Sigmoid colon (tissue), 7 donors: ENCODE measurements around the gene RASEF. TPM values are rescaled to one million over a fixed set of nuclear protein-coding genes. Genes with fewer than 3 reads are reported as not detected.
"Not testable (repeated sequence)": the region's sequence is repeated elsewhere in the genome, so short reads cannot be mapped to it uniquely, and the experiment has no call there.

ENCODE experiments used
- DNase-seq: peaks from one replicate; pipeline ENCODE4 v3.0.0-alpha.2; 2019
- H3K27ac ChIP-seq, 4 donors: fragments of 200-600 bp; sonication (generic); one replicate each; pipeline ENCODE4 v1.5.1; 2016 to 2019; ENCODE audit warnings: mild to moderate bottlenecking in 1 of 4
- H3K27me3 ChIP-seq, 3 donors: fragments of 200-600 bp; sonication (generic); one replicate each; pipeline ENCODE4 v1.5.1; 2019; ENCODE audit warnings: mild to moderate bottlenecking in 1 of 3
- H3K36me3 ChIP-seq, 4 donors: fragments of 200-600 bp; sonication (generic); one replicate each; pipeline ENCODE4 v1.5.1; 2016 to 2019
- H3K4me1 ChIP-seq, 4 donors: fragments of 200-600 bp; sonication (generic); one replicate each; pipeline ENCODE4 v1.5.1; 2017 to 2019
- H3K4me3 ChIP-seq, 4 donors: fragments of 200-600 bp; sonication (generic); one replicate each; pipeline ENCODE4 v1.5.1; 2017 to 2019; ENCODE audit warnings: mild to moderate bottlenecking in 2 of 4, moderate library complexity in 1 of 4
- H3K9me3 ChIP-seq, 4 donors: fragments of 200-600 bp in 3 of 4; sonication (generic) in 3 of 4; one replicate each; pipeline versions ENCODE4 v1.5.1 to v1.6.1; 2013 to 2019
- CTCF ChIP-seq, 4 experiments: fragments of 450-650 bp in 3 of 4; fragments of 200-600 bp in 1 of 4; IDR thresholded peaks; one replicate each; pipeline ENCODE4 v1.5.1; 2016 to 2019; ENCODE audit warnings: antibody characterized with exemption in 4 of 4, mild to moderate bottlenecking in 3 of 4, moderate library complexity in 2 of 4
- EP300 ChIP-seq, 4 donors: sonication (generic); formaldehyde crosslinking; IDR thresholded peaks; one replicate each; pipeline ENCODE4 v1.6.1; 2017; ENCODE audit warnings: antibody characterized with exemption in 4 of 4
- POLR2A ChIP-seq, 2 donors: fragments of 450-650 bp; IDR thresholded peaks; one replicate each; pipeline ENCODE4 v1.6.1; 2016; ENCODE audit warnings: antibody characterized with exemption in 2 of 2, mild to moderate bottlenecking in 2 of 2, moderate library complexity in 2 of 2
- POLR2AphosphoS5 ChIP-seq, 4 donors: sonication (generic); formaldehyde crosslinking; IDR thresholded peaks; one replicate each; pipeline ENCODE4 v1.6.1; 2017; ENCODE audit warnings: antibody characterized with exemption in 4 of 4
- WGBS, 2 donors: extraction: QIAGEN DNeasy Blood & Tissue Kit; methylation state at CpG; one replicate each; pipeline ENCODE4 v1.1.7; 2013; 5-methylcytosine and 5-hydroxymethylcytosine counted together
- intact Hi-C: fragments of 100-400 bp; cut with DNase I; formaldehyde crosslinking; loops from one replicate; pipeline ENCODE4 v1.15.1; 2023
- polyA plus RNA-seq, 3 donors: library from polyadenylated mRNA; stranded (reverse); fragments of 200-250 nt; gene quantifications; one replicate each; pipeline ENCODE4 v1.2.3, GENCODE V29; 2013
- total RNA-seq, 4 donors: library from RNA; depleted of rRNA; stranded (reverse); fragments of >200 nt; gene quantifications; one replicate each; pipeline ENCODE4 v1.1.0, GENCODE V29; 2016
- donor health status: healthy with polysubstance abuse.
- donor health status: Bipolar disorder and iron deficiency.
- donor health status: healthy.

RASEF gene
- total and polyA plus RNA-seq, 7 donors: 0.16 to 24.0 (median 1.1) TPM

GRCh38 chr9:82938426-82939218, 124.3 kb downstream of the RASEF start:
- intact Hi-C loops: no loop called here
- DNase-seq: no peak
- 79 to 82% methylated on average over 3 of the region's 3 CpGs for WGBS, 2 donors
- Histone ChIP-seq H3K9me3 (no peaks in the 10 kb centered on the region), H3K36me3 (no peaks in the 10 kb centered on the region), H3K27ac (no peak overlapping the region), H3K4me1 (no peaks in the 10 kb centered on the region), H3K27me3 (no peaks in the 10 kb centered on the region), H3K4me3 (no peak overlapping the region)
- TF ChIP-seq POLR2A (IDR thresholded peaks at IDR 0.05): no peak
- TF ChIP-seq POLR2AphosphoS5 (IDR thresholded peaks at IDR 0.05): no peak
- no peak for TF ChIP-seq CTCF (IDR thresholded peaks at IDR 0.05)
- TF ChIP-seq EP300 (IDR thresholded peaks at IDR 0.05): no peak

- H3K4me3 ChIP-seq, intact Hi-C loops, H3K4me1 ChIP-seq, H3K27me3 ChIP-seq, H3K36me3 ChIP-seq, DNase-seq, H3K9me3 ChIP-seq, H3K27ac ChIP-seq: not testable (repeated sequence)
- 95 to 96% methylated on average over 7 of the region's 7 CpGs for WGBS, 2 donors
These were observed 126.4 kb downstream of the RASEF start for GRCh38 chr9:82936561-82936960.

- 68 to 85% methylated on average over 2 of the region's 2 CpGs for WGBS, 2 donors
- Histone ChIP-seq H3K36me3 (no peaks in the 10 kb centered on the region), H3K27me3 (no peaks in the 10 kb centered on the region), H3K27ac (no peak overlapping the region), H3K9me3 (no peaks in the 10 kb centered on the region), H3K4me1 (no peaks in the 10 kb centered on the region), H3K4me3 (no peak overlapping the region)
- DNase-seq: no peak
- intact Hi-C loops: no loop called here
- TF ChIP-seq CTCF (IDR thresholded peaks at IDR 0.05) (no peak), POLR2A (IDR thresholded peaks at IDR 0.05) (no peak), POLR2AphosphoS5 (IDR thresholded peaks at IDR 0.05) (no peak), EP300 (IDR thresholded peaks at IDR 0.05) (no peak)
These were observed 128.0 kb downstream of the RASEF start for GRCh38 chr9:82934949-82935348.

GRCh38 chr9:82934025-82934424, 128.9 kb downstream of the RASEF start:
- H3K4me3 ChIP-seq, H3K4me1 ChIP-seq, H3K9me3 ChIP-seq, H3K36me3 ChIP-seq, intact Hi-C loops, H3K27me3 ChIP-seq, H3K27ac ChIP-seq, DNase-seq: not testable (repeated sequence)
- WGBS, 2 donors: 85% methylated on average over 1 of the region's 1 CpG

- no peak for TF ChIP-seq CTCF (IDR thresholded peaks at IDR 0.05)
- no peak for TF ChIP-seq POLR2AphosphoS5 (IDR thresholded peaks at IDR 0.05)
- TF ChIP-seq POLR2A (IDR thresholded peaks at IDR 0.05): no peak
- no peak for TF ChIP-seq EP300 (IDR thresholded peaks at IDR 0.05)
- Histone ChIP-seq H3K4me3 (no peak overlapping the region), H3K36me3 (no peaks in the 10 kb centered on the region), H3K9me3 (no peaks in the 10 kb centered on the region), H3K27ac (no peak overlapping the region), H3K4me1 (no peaks in the 10 kb centered on the region), H3K27me3 (no peaks in the 10 kb centered on the region)
- no peak for DNase-seq
- intact Hi-C loops: no loop called here
These were observed 132.8 kb downstream of the RASEF start for GRCh38 chr9:82930116-82930515.
